Ovary (tissue), 9 donors: ENCODE results near the gene OR11G2. TPM values are rescaled to one million over a fixed set of nuclear protein-coding genes. Genes with fewer than 3 reads are reported as not detected.
"Not testable (repeated sequence)": the region's sequence is repeated elsewhere in the genome, so short reads cannot be mapped to it uniquely, and the experiment has no call there.

ENCODE experiments used
- DNase-seq, 5 donors: peaks; one replicate each; pipeline ENCODE4 v3.0.0-alpha.2; 2019 to 2020
- H3K27ac ChIP-seq, 2 donors: fragments of 200-600 bp; one replicate each; pipeline versions ENCODE4 v1.5.1 to v1.8.0; 2019 to 2022
- H3K27me3 ChIP-seq: fragments of 200-600 bp; one replicate; pipeline ENCODE4 v1.8.0; 2022
- H3K36me3 ChIP-seq: fragments of 200-600 bp; sonication (generic); one replicate; pipeline ENCODE4 v1.5.1; 2019
- H3K4me1 ChIP-seq: one replicate; pipeline ENCODE4 v1.8.1; 2013; ENCODE audit warnings: mild to moderate bottlenecking, moderate library complexity; ENCODE audit not compliant: insufficient read depth
- H3K4me3 ChIP-seq: fragments of 200-600 bp; sonication (generic); one replicate; pipeline ENCODE4 v1.5.1; 2017
- H3K9me3 ChIP-seq, 2 donors: fragments of 200-600 bp in 1 of 2; sonication (generic) in 1 of 2; one replicate each; pipeline versions ENCODE4 v1.5.1 to v1.8.1; 2013 to 2019; ENCODE audit warnings: mild to moderate bottlenecking in 1 of 2, moderate library complexity in 1 of 2
- CTCF ChIP-seq, 3 donors: fragments of 450-650 bp in 2 of 3; fragments of 200-600 bp in 1 of 3; IDR thresholded peaks; one replicate each; pipeline versions ENCODE4 v1.5.1 to v1.8.0; 2016 to 2022; ENCODE audit warnings: antibody characterized with exemption in 3 of 3, mild to moderate bottlenecking in 1 of 3
- EP300 ChIP-seq: sonication (generic); formaldehyde crosslinking; IDR thresholded peaks from one replicate; pipeline ENCODE4 v1.6.1; 2017; ENCODE audit warnings: antibody characterized with exemption
- POLR2A ChIP-seq: fragments of 450-650 bp; IDR thresholded peaks from one replicate; pipeline ENCODE4 v1.6.1; 2017; ENCODE audit warnings: antibody characterized with exemption, mild to moderate bottlenecking, moderate library complexity
- WGBS, 3 donors: extraction: QIAGEN DNeasy Blood & Tissue Kit in 1 of 3; methylation state at CpG; one replicate each; pipeline versions ENCODE4 v1.1.5 to v1.1.7; 2013 to 2017; 5-methylcytosine and 5-hydroxymethylcytosine counted together
- intact Hi-C, 4 donors: fragments of 100-400 bp; cut with DNase I; formaldehyde crosslinking; loops; one replicate each; pipeline versions ENCODE4 v1.11.0 to v1.15.1; 2022 to 2023
- polyA plus RNA-seq, 2 donors: library from polyadenylated mRNA; stranded (reverse); fragments of 200-250 nt in 1 of 2; fragments of 350-450 nt in 1 of 2; fragmentation: Illumina TruSeq in 1 of 2; extraction: RNeasy Lipid Tissue Mini Kit (QIAGEN cat#74804) in 1 of 2; gene quantifications; one replicate each; pipeline ENCODE4 v1.2.3, GENCODE V29; 2013 to 2014
- total RNA-seq, 7 donors: library from RNA; depleted of rRNA in 2 of 7; stranded (reverse); fragments of >200 nt in 2 of 7; fragmentation: NEBNext Ultra II Directional in 3 of 7; extraction: Animal tissue kit (Norgen Biotek cat#: 25700) in 3 of 7; gene quantifications; one replicate each; pipeline versions ENCODE4 v1.1.0 to v1.2.4, GENCODE V29; 2016 to 2023
- donor health status: DM: no; HTN: no; CAD: no; lungs with moderate emphysema.
- donor health status: DM: no; HTN: no; CAD: no.
- donor health status: Bipolar disorder and iron deficiency.
- donor health status: DM: yes; HTN: yes; CAD: no.
- donor health status: DM: no; HTN: no; CAD: no.
- donor health status: DM: yes; HTN: yes; CAD: no.

The OR11G2 gene
- total and polyA plus RNA-seq, 9 donors: not detected

GRCh38 chr14:20167091-20167490 lies 23.6 kb upstream of the OR11G2 start:
- intact Hi-C loops: no loop called here
- no peak for TF ChIP-seq CTCF (IDR thresholded peaks at IDR 0.05)
- no peak for TF ChIP-seq POLR2A
- no peak for TF ChIP-seq EP300

GRCh38 chr14:20169852-20170251 lies 20.8 kb upstream of the OR11G2 start:
- DNase-seq, H3K27ac ChIP-seq, H3K4me3 ChIP-seq, H3K9me3 ChIP-seq, H3K36me3 ChIP-seq, intact Hi-C loops, H3K4me1 ChIP-seq, H3K27me3 ChIP-seq: not testable (repeated sequence)

More at GRCh38 chr14:20167091-20167490, 23.6 kb upstream of the OR11G2 start:
- no peaks in the 10 kb centered on the region for H3K4me1 ChIP-seq
- H3K27ac ChIP-seq: no peak overlapping the region
- no peaks in the 10 kb centered on the region for H3K9me3 ChIP-seq
- H3K36me3 ChIP-seq: no peaks in the 10 kb centered on the region
- no peaks in the 10 kb centered on the region for H3K27me3 ChIP-seq
- no peak overlapping the region for H3K4me3 ChIP-seq
- no peak for DNase-seq

GRCh38 chr14:20174205-20174604 lies 16.5 kb upstream of the OR11G2 start:
- H3K27me3 ChIP-seq, intact Hi-C loops, DNase-seq, H3K4me3 ChIP-seq, H3K9me3 ChIP-seq, H3K36me3 ChIP-seq, H3K27ac ChIP-seq, H3K4me1 ChIP-seq: not testable (repeated sequence)

GRCh38 chr14:20176330-20176729 lies 14.4 kb upstream of the OR11G2 start:
- 48 to 58% (median 54%) methylated on average over 6 of the region's 6 CpGs for WGBS, 3 donors
- intact Hi-C loops: no loop called here
- no peaks in the 10 kb centered on the region for H3K4me1 ChIP-seq

GRCh38 chr14:20177433-20177974 lies 13.2 kb upstream of the OR11G2 start:
- WGBS, 3 donors: 36 to 60% (median 45%) methylated on average over 7 of the region's 7 CpGs
- Histone ChIP-seq H3K4me3 (no peak overlapping the region), H3K36me3 (no peaks in the 10 kb centered on the region), H3K27me3 (no peaks in the 10 kb centered on the region), H3K9me3 (no peaks in the 10 kb centered on the region), H3K27ac (no peak overlapping the region), H3K4me1 (no peaks in the 10 kb centered on the region)
- intact Hi-C loops: no loop called here
- DNase-seq: no peak
- no peak for TF ChIP-seq CTCF (IDR thresholded peaks at IDR 0.05)

More at GRCh38 chr14:20176330-20176729, 14.4 kb upstream of the OR11G2 start:
- Histone ChIP-seq H3K27me3 (no peaks in the 10 kb centered on the region), H3K4me3 (no peak overlapping the region), H3K27ac (no peak overlapping the region), H3K9me3 (no peaks in the 10 kb centered on the region), H3K36me3 (no peaks in the 10 kb centered on the region)
- no peak for DNase-seq
- no peak for TF ChIP-seq POLR2A

- H3K9me3 ChIP-seq: no peaks in the 10 kb centered on the region
- H3K4me1 ChIP-seq: no peaks in the 10 kb centered on the region
- no peak overlapping the region for H3K4me3 ChIP-seq
- no peaks in the 10 kb centered on the region for H3K36me3 ChIP-seq
- TF ChIP-seq POLR2A: no peak
- TF ChIP-seq CTCF (IDR thresholded peaks at IDR 0.05): no peak
- TF ChIP-seq EP300: no peak
- H3K27me3 ChIP-seq: no peaks in the 10 kb centered on the region
- no peak overlapping the region for H3K27ac ChIP-seq
- 50 to 56% (median 54%) methylated on average over 5 of the region's 5 CpGs for WGBS, 3 donors
- intact Hi-C loops: no loop called here
- DNase-seq: no peak
Measured at GRCh38 chr14:20179218-20179617, 11.5 kb upstream of the OR11G2 start.
